Lower lobe of right lung (tissue), 2 donors: Measurements from ENCODE around the gene ZNF431. TPM values are rescaled to one million over a fixed set of nuclear protein-coding genes. Genes with fewer than 3 reads are reported as not detected.

Source experiments
- ATAC-seq, 2 donors: fragments of 200-7000 bp; cut with Tn5 transposase; one replicate each; pipeline ENCODE4 v1.9.1; 2020 to 2022; ENCODE audit warnings: mild to moderate bottlenecking in 2 of 2, moderate library complexity in 2 of 2
- DNase-seq: peaks from one replicate; pipeline ENCODE4 v3.0.0-alpha.2; 2020
- H3K27ac ChIP-seq: fragments of 200-600 bp; one replicate; pipeline ENCODE4 v1.8.0; 2022
- H3K27me3 ChIP-seq: fragments of 200-600 bp; one replicate; pipeline ENCODE4 v1.8.0; 2022; ENCODE audit warnings: low read depth
- H3K36me3 ChIP-seq: fragments of 200-600 bp; one replicate; pipeline ENCODE4 v1.8.0; 2022; ENCODE audit warnings: mild to moderate bottlenecking
- H3K4me1 ChIP-seq: fragments of 200-600 bp; one replicate; pipeline ENCODE4 v1.8.0; 2022
- H3K4me3 ChIP-seq: fragments of 200-600 bp; one replicate; pipeline ENCODE4 v1.8.0; 2022; ENCODE audit warnings: mild to moderate bottlenecking
- H3K9me3 ChIP-seq: fragments of 200-600 bp; one replicate; pipeline ENCODE4 v1.8.0; 2022
- CTCF ChIP-seq: fragments of 200-600 bp; IDR thresholded peaks from one replicate; pipeline ENCODE4 v1.8.0; 2022; ENCODE audit warnings: antibody characterized with exemption, mild to moderate bottlenecking
- intact Hi-C: fragments of 100-400 bp; cut with DNase I; formaldehyde crosslinking; loops from one replicate; pipeline ENCODE4 v1.11.0; 2022
- long read RNA-seq: library from polyadenylated mRNA; unstranded; transcript quantifications from one replicate; pipeline ENCODE4 v2.0.0, GENCODE V29; 2021
- total RNA-seq: library from RNA; stranded (reverse); fragmentation: NEBNext Ultra II Directional; extraction: Animal tissue kit (Norgen Biotek cat#: 25700); gene quantifications from one replicate; pipeline ENCODE4 v1.2.1, GENCODE V29; 2021
- donor health status: DM: no; HTN: yes; CAD: no; lungs with severe emphysema.

The ZNF431 gene
- total RNA-seq: 30.5 TPM
- long read RNA-seq, full-length matches to known transcripts: 4 of 18 reads
- long read RNA-seq, partial matches to known transcripts: 4 of 18 reads
- long read RNA-seq, other reads (novel, unspliced or antisense): 10 of 18 reads

GRCh38 chr19:21141787-21142464 lies at the start of gene ZNF431:
TSS of gene ZNF431 (plus strand) at chr19:21142040. CDS start at chr19:21142184, 144 bp downstream.
- ATAC-seq (peak; percentile 99), DNase-seq (peak; percentile 93)
- no peak for TF ChIP-seq CTCF
- H3K4me3 ChIP-seq: peak within 1 kb of the TSS; percentile 76
- H3K36me3 ChIP-seq: peaks cover 29% of the 10 kb centered on the region
- peak within 1 kb of the TSS; percentile 88 for H3K27ac ChIP-seq
- H3K27me3 ChIP-seq: no peaks in the 10 kb centered on the region
- no peaks in the 10 kb centered on the region for H3K9me3 ChIP-seq
- intact Hi-C loops: no loop called here
- H3K4me1 ChIP-seq: peaks cover 15% of the 10 kb centered on the region

GRCh38 chr19:21092109-21092508 lies 49.7 kb upstream of the ZNF431 start:
- Histone ChIP-seq H3K4me1 (no peaks in the 10 kb centered on the region), H3K36me3 (no peaks in the 10 kb centered on the region), H3K27me3 (no peaks in the 10 kb centered on the region), H3K4me3 (no peak overlapping the region), H3K9me3 (no peaks in the 10 kb centered on the region), H3K27ac (no peak overlapping the region)
- intact Hi-C loops: no loop called here
- no peak for DNase-seq
- no peak for TF ChIP-seq CTCF
- no peak for ATAC-seq

GRCh38 chr19:21094347-21095025 lies 47.4 kb upstream of the ZNF431 start:
- TF ChIP-seq CTCF: no peak
- intact Hi-C loops: no loop called here
- H3K4me3 ChIP-seq: no peak overlapping the region
- no peak overlapping the region for H3K27ac ChIP-seq
- DNase-seq (no peak), ATAC-seq (no peak)
- no peaks in the 10 kb centered on the region for H3K36me3 ChIP-seq
- no peaks in the 10 kb centered on the region for H3K27me3 ChIP-seq
- H3K4me1 ChIP-seq: no peaks in the 10 kb centered on the region
- no peaks in the 10 kb centered on the region for H3K9me3 ChIP-seq

GRCh38 chr19:21098291-21098690 lies 43.5 kb upstream of the ZNF431 start:
- intact Hi-C loops: no loop called here
- H3K4me1 ChIP-seq: no peaks in the 10 kb centered on the region
- no peak overlapping the region for H3K4me3 ChIP-seq
- no peaks in the 10 kb centered on the region for H3K27me3 ChIP-seq
- no peak for DNase-seq
- TF ChIP-seq CTCF: no peak
- no peaks in the 10 kb centered on the region for H3K9me3 ChIP-seq
- no peaks in the 10 kb centered on the region for H3K36me3 ChIP-seq
- no peak for ATAC-seq
- H3K27ac ChIP-seq: no peak overlapping the region

- intact Hi-C loops: no loop called here
- no peak for TF ChIP-seq CTCF
- no peak overlapping the region for H3K27ac ChIP-seq
- H3K4me1 ChIP-seq: no peaks in the 10 kb centered on the region
- peaks cover 4% of the 10 kb centered on the region for H3K36me3 ChIP-seq
- H3K9me3 ChIP-seq: no peaks in the 10 kb centered on the region
- no peak for ATAC-seq
- H3K27me3 ChIP-seq: no peaks in the 10 kb centered on the region
- H3K4me3 ChIP-seq: no peak overlapping the region
- no peak for DNase-seq
These were observed 40.2 kb upstream of the ZNF431 start for GRCh38 chr19:21101521-21102242.
